ENCODE data around the gene OR2D2.

- TF ChIP-seq ZFP3 (CRISPR knock-in tag; IDR thresholded peaks at IDR 0.05) = no peak
- no peak for TF ChIP-seq ISL1 (CRISPR knock-in tag; IDR thresholded peaks at IDR 0.05)
- no peak for TF ChIP-seq PATZ1 (CRISPR knock-in tag; IDR thresholded peaks at IDR 0.05; ENCODE audit: borderline replicate concordance)
- no peak for TF ChIP-seq GLIS3 (CRISPR knock-in tag; IDR thresholded peaks at IDR 0.05)
- no peak for TF ChIP-seq ARNTL (CRISPR knock-in tag; IDR thresholded peaks at IDR 0.05; ENCODE audit: borderline replicate concordance, low read depth)
- TF ChIP-seq ZC3H10 (CRISPR knock-in tag; IDR thresholded peaks at IDR 0.05) = no peak
- no peak for TF ChIP-seq SNAI2 (CRISPR knock-in tag; IDR thresholded peaks at IDR 0.05)
Observed at GRCh38 chr11:6871278-6871677, 21.0 kb downstream of the OR2D2 start.
